Measurements from ENCODE around the gene SAMSN1. TPM values are rescaled to one million over a fixed set of nuclear protein-coding genes. Genes with fewer than 3 reads are reported as not detected.

SAMSN1 gene
- total and polyA plus RNA-seq, 9 of the 15 experiments (the other 6 are each of a cell fraction or from before 2014, with no cell fraction given) = 101 to 223 (median 159) TPM

DNA sequence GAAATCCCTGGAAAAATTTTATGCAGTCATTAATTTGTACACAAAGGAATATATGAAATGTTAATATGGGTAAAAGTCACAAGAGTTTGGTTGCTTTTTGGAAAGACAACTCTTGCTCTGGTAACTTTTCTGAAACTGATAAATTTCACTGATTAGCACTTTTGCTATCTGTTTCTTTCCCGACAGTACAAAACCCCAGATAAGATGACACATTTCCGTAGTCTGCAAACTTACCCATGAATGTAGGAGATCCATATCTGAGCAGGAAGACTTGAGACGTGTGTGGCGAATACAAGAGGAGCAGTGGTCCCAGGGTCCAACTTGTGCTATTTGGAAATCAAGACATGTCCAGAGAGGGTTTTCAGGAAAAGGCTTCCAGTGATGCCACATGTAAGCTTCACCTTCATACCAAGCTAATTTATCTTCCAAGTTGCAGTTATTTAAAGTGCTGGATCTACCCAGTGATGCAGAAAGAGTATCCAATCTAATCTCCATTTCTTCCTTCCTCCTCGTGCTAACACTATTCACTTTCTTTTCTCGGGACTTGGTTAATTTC lies 35.9 kb upstream of the SAMSN1 start (continued):
- no peak for TF ChIP-seq CCAR2 (IDR thresholded peaks at IDR 0.05; ENCODE audit: low read depth, low read length)
- no peak for TF ChIP-seq SREBF1 (IDR thresholded peaks at IDR 0.05; ENCODE audit: borderline replicate concordance, low read depth, low read length)
- TF ChIP-seq U2AF2 (optimal IDR thresholded peaks at IDR 0.05; ENCODE audit: low read depth, low read length) = no peak
- TF ChIP-seq, protein P1, sequence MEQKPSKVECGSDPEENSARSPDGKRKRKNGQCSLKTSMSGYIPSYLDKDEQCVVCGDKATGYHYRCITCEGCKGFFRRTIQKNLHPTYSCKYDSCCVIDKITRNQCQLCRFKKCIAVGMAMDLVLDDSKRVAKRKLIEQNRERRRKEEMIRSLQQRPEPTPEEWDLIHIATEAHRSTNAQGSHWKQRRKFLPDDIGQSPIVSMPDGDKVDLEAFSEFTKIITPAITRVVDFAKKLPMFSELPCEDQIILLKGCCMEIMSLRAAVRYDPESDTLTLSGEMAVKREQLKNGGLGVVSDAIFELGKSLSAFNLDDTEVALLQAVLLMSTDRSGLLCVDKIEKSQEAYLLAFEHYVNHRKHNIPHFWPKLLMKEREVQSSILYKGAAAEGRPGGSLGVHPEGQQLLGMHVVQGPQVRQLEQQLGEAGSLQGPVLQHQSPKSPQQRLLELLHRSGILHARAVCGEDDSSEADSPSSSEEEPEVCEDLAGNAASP (IDR thresholded peaks at IDR 0.05) = no peak
- TF ChIP-seq, protein P2, sequence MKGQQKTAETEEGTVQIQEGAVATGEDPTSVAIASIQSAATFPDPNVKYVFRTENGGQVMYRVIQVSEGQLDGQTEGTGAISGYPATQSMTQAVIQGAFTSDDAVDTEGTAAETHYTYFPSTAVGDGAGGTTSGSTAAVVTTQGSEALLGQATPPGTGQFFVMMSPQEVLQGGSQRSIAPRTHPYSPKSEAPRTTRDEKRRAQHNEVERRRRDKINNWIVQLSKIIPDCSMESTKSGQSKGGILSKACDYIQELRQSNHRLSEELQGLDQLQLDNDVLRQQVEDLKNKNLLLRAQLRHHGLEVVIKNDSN (CRISPR knock-in tag; IDR thresholded peaks at IDR 0.05) = no peak
- TF ChIP-seq NR3C1 (CRISPR knock-in tag; IDR thresholded peaks at IDR 0.05) = no peak
- TF ChIP-seq, protein P3, sequence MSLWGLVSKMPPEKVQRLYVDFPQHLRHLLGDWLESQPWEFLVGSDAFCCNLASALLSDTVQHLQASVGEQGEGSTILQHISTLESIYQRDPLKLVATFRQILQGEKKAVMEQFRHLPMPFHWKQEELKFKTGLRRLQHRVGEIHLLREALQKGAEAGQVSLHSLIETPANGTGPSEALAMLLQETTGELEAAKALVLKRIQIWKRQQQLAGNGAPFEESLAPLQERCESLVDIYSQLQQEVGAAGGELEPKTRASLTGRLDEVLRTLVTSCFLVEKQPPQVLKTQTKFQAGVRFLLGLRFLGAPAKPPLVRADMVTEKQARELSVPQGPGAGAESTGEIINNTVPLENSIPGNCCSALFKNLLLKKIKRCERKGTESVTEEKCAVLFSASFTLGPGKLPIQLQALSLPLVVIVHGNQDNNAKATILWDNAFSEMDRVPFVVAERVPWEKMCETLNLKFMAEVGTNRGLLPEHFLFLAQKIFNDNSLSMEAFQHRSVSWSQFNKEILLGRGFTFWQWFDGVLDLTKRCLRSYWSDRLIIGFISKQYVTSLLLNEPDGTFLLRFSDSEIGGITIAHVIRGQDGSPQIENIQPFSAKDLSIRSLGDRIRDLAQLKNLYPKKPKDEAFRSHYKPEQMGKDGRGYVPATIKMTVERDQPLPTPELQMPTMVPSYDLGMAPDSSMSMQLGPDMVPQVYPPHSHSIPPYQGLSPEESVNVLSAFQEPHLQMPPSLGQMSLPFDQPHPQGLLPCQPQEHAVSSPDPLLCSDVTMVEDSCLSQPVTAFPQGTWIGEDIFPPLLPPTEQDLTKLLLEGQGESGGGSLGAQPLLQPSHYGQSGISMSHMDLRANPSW (CRISPR knock-in tag; IDR thresholded peaks at IDR 0.05) = no peak
- peak; percentile 63; the same call in 1 of the 2 replicates for TF ChIP-seq NBN (IDR thresholded peaks at IDR 0.05; ENCODE audit: low read depth)
- no peak for TF ChIP-seq SAP30 (IDR thresholded peaks at IDR 0.05; ENCODE audit: borderline replicate concordance, insufficient read depth, low read depth, low read length, poor library complexity, severe bottlenecking)
- no peak for TF ChIP-seq MAFF (IDR thresholded peaks at IDR 0.05; ENCODE audit: low read length)
- TF ChIP-seq ZNF184 (CRISPR knock-in tag; IDR thresholded peaks at IDR 0.05) = no peak
- TF ChIP-seq ZNF408 (CRISPR knock-in tag; IDR thresholded peaks at IDR 0.05; ENCODE audit: low read depth) = no peak
- no peak for TF ChIP-seq ZBTB1 (CRISPR knock-in tag; IDR thresholded peaks at IDR 0.05; ENCODE audit: borderline replicate concordance, low read depth)
- TF ChIP-seq NFIC (IDR thresholded peaks at IDR 0.05) = peak; percentile 17; the same call in 1 of the 2 replicates
- no peak for TF ChIP-seq HEY1 (CRISPR knock-in tag; IDR thresholded peaks at IDR 0.05; ENCODE audit: borderline replicate concordance)
- TF ChIP-seq IFI16 (CRISPR knock-in tag; IDR thresholded peaks at IDR 0.05) = no peak
- TF ChIP-seq, protein P4, sequence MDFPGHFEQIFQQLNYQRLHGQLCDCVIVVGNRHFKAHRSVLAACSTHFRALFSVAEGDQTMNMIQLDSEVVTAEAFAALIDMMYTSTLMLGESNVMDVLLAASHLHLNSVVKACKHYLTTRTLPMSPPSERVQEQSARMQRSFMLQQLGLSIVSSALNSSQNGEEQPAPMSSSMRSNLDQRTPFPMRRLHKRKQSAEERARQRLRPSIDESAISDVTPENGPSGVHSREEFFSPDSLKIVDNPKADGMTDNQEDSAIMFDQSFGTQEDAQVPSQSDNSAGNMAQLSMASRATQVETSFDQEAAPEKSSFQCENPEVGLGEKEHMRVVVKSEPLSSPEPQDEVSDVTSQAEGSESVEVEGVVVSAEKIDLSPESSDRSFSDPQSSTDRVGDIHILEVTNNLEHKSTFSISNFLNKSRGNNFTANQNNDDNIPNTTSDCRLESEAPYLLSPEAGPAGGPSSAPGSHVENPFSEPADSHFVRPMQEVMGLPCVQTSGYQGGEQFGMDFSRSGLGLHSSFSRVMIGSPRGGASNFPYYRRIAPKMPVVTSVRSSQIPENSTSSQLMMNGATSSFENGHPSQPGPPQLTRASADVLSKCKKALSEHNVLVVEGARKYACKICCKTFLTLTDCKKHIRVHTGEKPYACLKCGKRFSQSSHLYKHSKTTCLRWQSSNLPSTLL (IDR thresholded peaks at IDR 0.05) = no peak
- no peak for TF ChIP-seq SETDB1 (IDR thresholded peaks at IDR 0.05; ENCODE audit: low read length)
- no peak for TF ChIP-seq DNMT1 (IDR thresholded peaks at IDR 0.05)
- TF ChIP-seq ZNF224 (CRISPR knock-in tag; IDR thresholded peaks at IDR 0.05) = no peak
- TF ChIP-seq ZFPM2 (CRISPR knock-in tag; IDR thresholded peaks at IDR 0.05) = no peak
- TF ChIP-seq MCM7 (IDR thresholded peaks at IDR 0.05) = no peak
- no peak for TF ChIP-seq FIP1L1 (IDR thresholded peaks at IDR 0.05; ENCODE audit: low read depth, low read length, poor library complexity, severe bottlenecking)
- TF ChIP-seq SMARCA4 (IDR thresholded peaks at IDR 0.05) = peak; percentile 96

Data from K562 (cell line).